KMS-11 (cell line): ENCODE results near the gene CSMD2.

Experiments used
- H2AFZ ChIP-seq: fragments of 200-600 bp; sonication (generic); 2 replicates; pipeline ENCODE4 v1.6.1; 2016; ENCODE audit warnings: antibody characterized with exemption, mixed run types, low read depth
- H3K27ac ChIP-seq: fragments of 200-600 bp; sonication (generic); 2 replicates; pipeline ENCODE4 v1.6.1; 2016; ENCODE audit warnings: mild to moderate bottlenecking, mixed run types
- H3K27me3 ChIP-seq: fragments of 200-600 bp; sonication (generic); 2 replicates; pipeline ENCODE4 v1.6.1; 2017; ENCODE audit warnings: mild to moderate bottlenecking, low read depth, mixed run types, moderate library complexity; ENCODE audit not compliant: insufficient read depth
- H3K36me3 ChIP-seq: fragments of 200-600 bp; sonication (generic); 2 replicates; pipeline ENCODE4 v1.6.1; 2017; ENCODE audit warnings: mild to moderate bottlenecking, mixed run types; ENCODE audit not compliant: insufficient read depth
- H3K4me1 ChIP-seq: fragments of 200-600 bp; sonication (generic); 2 replicates; pipeline ENCODE4 v1.6.1; 2016; ENCODE audit warnings: mild to moderate bottlenecking, low read depth, mixed run types; ENCODE audit not compliant: poor library complexity, severe bottlenecking
- H3K4me2 ChIP-seq: fragments of 200-600 bp; sonication (generic); 2 replicates; pipeline ENCODE4 v1.7.0; 2016; ENCODE audit warnings: mild to moderate bottlenecking, mixed run types
- H3K4me3 ChIP-seq: fragments of 200-600 bp; sonication (generic); IDR thresholded peaks from 2 replicates; pipeline ENCODE4 v1.6.1; 2017; ENCODE audit warnings: low read depth, low read length, mixed read lengths; ENCODE audit not compliant: insufficient read depth
- H3K79me2 ChIP-seq: fragments of 200-600 bp; sonication (generic); 2 replicates; pipeline ENCODE4 v1.6.1; 2016; ENCODE audit warnings: low read depth, mixed run types; ENCODE audit not compliant: insufficient read depth
- H3K9ac ChIP-seq: fragments of 200-600 bp; sonication (generic); 2 replicates; pipeline ENCODE4 v1.6.1; 2016; ENCODE audit warnings: mild to moderate bottlenecking, mixed run types
- H4K20me1 ChIP-seq: fragments of 200-600 bp; sonication (generic); 2 replicates; pipeline ENCODE4 v1.6.1; 2016; ENCODE audit warnings: mild to moderate bottlenecking, mixed run types; ENCODE audit not compliant: insufficient read depth
- CTCF ChIP-seq: fragments of 200-600 bp; sonication (generic); conservative IDR thresholded peaks from 2 replicates; pipeline ENCODE4 v1.6.1; 2017; ENCODE audit warnings: low read depth, mild to moderate bottlenecking, antibody characterized with exemption, low read length, moderate library complexity, mixed read lengths

Gene CSMD2

GRCh38 chr1:33866281-33866680 is 298.7 kb downstream of the CSMD2 start:
- H3K4me3 ChIP-seq = no peak overlapping the region
- H3K27me3 ChIP-seq = peaks cover 4% of the 10 kb centered on the region; the same call in 1 of the 2 replicates

GRCh38 chr1:33864460-33865389 is 300.3 kb downstream of the CSMD2 start:
- H3K27ac ChIP-seq = no peak overlapping the region
- H3K9ac ChIP-seq = no peak overlapping the region
- H3K4me2 ChIP-seq = no peak overlapping the region
- peaks cover 4% of the 10 kb centered on the region; the same call in 1 of the 2 replicates for H3K27me3 ChIP-seq
- no peak for TF ChIP-seq CTCF
- no peaks in the 10 kb centered on the region for H3K4me1 ChIP-seq
- no peaks in the 10 kb centered on the region for H3K36me3 ChIP-seq
- no peaks in the 10 kb centered on the region for H4K20me1 ChIP-seq
- H3K4me3 ChIP-seq = no peak overlapping the region
- H3K79me2 ChIP-seq = no peaks in the 10 kb centered on the region
- H2AFZ ChIP-seq = no peak overlapping the region

More at GRCh38 chr1:33866281-33866680, 298.7 kb downstream of the CSMD2 start:
- no peak overlapping the region for H3K9ac ChIP-seq
- H3K27ac ChIP-seq = no peak overlapping the region
- TF ChIP-seq CTCF = no peak
- no peak overlapping the region for H3K4me2 ChIP-seq
- H2AFZ ChIP-seq = no peak overlapping the region
- H4K20me1 ChIP-seq = no peaks in the 10 kb centered on the region
- no peaks in the 10 kb centered on the region for H3K36me3 ChIP-seq
- H3K4me1 ChIP-seq = no peaks in the 10 kb centered on the region
- H3K79me2 ChIP-seq = no peaks in the 10 kb centered on the region

- no peaks in the 10 kb centered on the region for H3K79me2 ChIP-seq
- no peak within 1 kb of the TSS for H3K27ac ChIP-seq
- H2AFZ ChIP-seq = no peak within 1 kb of the TSS
- H3K36me3 ChIP-seq = no peaks in the 10 kb centered on the region
- H3K27me3 ChIP-seq = peaks cover 4% of the 10 kb centered on the region; the same call in 1 of the 2 replicates
- no peak within 1 kb of the TSS for H3K4me3 ChIP-seq
- no peak within 1 kb of the TSS for H3K9ac ChIP-seq
- TF ChIP-seq CTCF = no peak
- H3K4me1 ChIP-seq = no peaks in the 10 kb centered on the region
- no peak within 1 kb of the TSS for H3K4me2 ChIP-seq
- H4K20me1 ChIP-seq = no peaks in the 10 kb centered on the region
These were observed 301.3 kb downstream of the CSMD2 start, which contains the start of gene HMGB4 for GRCh38 chr1:33863779-33864178. Gene HMGB4, plus strand, starts transcription at chr1:33864079. Its CDS starts 113 bp downstream, at chr1:33864192.

GRCh38 chr1:33860671-33861070 is 304.4 kb downstream of the CSMD2 start:
- Histone ChIP-seq H3K4me1 (no peaks in the 10 kb centered on the region), H3K9ac (no peak overlapping the region), H3K4me3 (no peak overlapping the region), H4K20me1 (no peaks in the 10 kb centered on the region), H2AFZ (no peak overlapping the region), H3K79me2 (no peaks in the 10 kb centered on the region), H3K27ac (no peak overlapping the region), H3K4me2 (no peak overlapping the region), H3K27me3 (peaks cover 4% of the 10 kb centered on the region; the same call in 1 of the 2 replicates), H3K36me3 (no peaks in the 10 kb centered on the region)
- no peak for TF ChIP-seq CTCF
